HCT116 (cell line): ENCODE data around the gene HPD.

ENCODE experiments used
- CEBPB ChIP-seq: IDR thresholded peaks from 2 replicates; pipeline ENCODE4 v1.6.1; 2012; ENCODE audit warnings: low read depth
- EZH2 ChIP-seq: fragments of 200-600 bp; sonication (generic); IDR thresholded peaks from 2 replicates; pipeline ENCODE4 v1.6.1; 2017; ENCODE audit warnings: antibody characterized with exemption, mixed run types
- EZH2phosphoT487 ChIP-seq: fragments of 200-600 bp; IDR thresholded peaks from 2 replicates; pipeline ENCODE4 v1.6.1; 2018; ENCODE audit warnings: antibody characterized with exemption, borderline replicate concordance
- POLR2AphosphoS5 ChIP-seq: IDR thresholded peaks from 2 replicates; pipeline ENCODE4 v1.6.1; 2011; ENCODE audit warnings: mild to moderate bottlenecking, low read depth, low read length, moderate library complexity
- TCF7L2 ChIP-seq: IDR thresholded peaks from 2 replicates; pipeline ENCODE4 v1.7.0; 2011; ENCODE audit warnings: borderline replicate concordance, inconsistent platforms; ENCODE audit not compliant: insufficient read depth, insufficient read length; ENCODE audit errors: extremely low read depth
- TF ChIP-seq, protein P1 (sequence below), 3 experiments: fragments of 200-600 bp in 1 of 3; sonication (generic) in 1 of 3; IDR thresholded peaks in 2 of 3; conservative IDR thresholded peaks in 1 of 3; 2 replicates each; pipeline ENCODE4 v1.5.1; 2012 to 2017; ENCODE audit warnings: low read depth in 2 of 3, low read length in 2 of 3, antibody characterized with exemption in 1 of 3, borderline replicate concordance in 1 of 3, control low read depth in 1 of 3, mild to moderate bottlenecking in 1 of 3, mixed read lengths in 1 of 3, mixed run types in 1 of 3, moderate library complexity in 1 of 3; ENCODE audit not compliant: insufficient read depth in 1 of 3
- TF ChIP-seq, protein P2 (sequence below): IDR thresholded peaks from 2 replicates; pipeline ENCODE4 v1.6.1; 2012

DNA sequence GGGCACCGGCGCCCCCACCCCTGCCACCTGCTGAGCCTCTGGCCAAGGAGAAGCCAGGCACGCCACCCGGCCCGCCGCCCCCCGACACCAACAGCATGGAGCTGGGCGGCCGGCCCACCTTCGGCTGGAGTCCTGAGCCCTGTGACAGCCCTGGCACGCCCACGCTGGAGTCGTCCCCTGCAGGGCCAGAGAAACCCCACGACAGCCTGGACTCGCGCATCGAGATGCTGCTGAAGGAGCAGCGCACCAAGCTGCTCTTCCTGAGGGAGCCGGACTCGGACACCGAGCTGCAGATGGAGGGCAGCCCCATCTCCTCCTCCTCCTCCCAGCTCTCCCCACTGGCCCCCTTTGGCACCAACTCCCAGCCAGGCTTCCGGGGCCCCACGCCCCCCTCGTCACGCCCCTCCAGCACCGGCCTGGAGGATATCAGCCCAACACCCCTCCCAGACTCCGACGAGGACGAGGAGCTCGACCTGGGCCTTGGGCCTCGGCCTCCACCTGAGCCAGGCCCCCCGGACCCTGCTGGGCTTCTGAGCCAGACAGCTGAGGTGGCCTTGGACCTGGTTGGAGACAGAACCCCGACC, 48.3 kb downstream of the HPD start:
- TF ChIP-seq EZH2phosphoT487 (no peak), POLR2AphosphoS5 (no peak), EZH2 (no peak), CEBPB (no peak), TCF7L2 (no peak)
- TF ChIP-seq, protein P1, sequence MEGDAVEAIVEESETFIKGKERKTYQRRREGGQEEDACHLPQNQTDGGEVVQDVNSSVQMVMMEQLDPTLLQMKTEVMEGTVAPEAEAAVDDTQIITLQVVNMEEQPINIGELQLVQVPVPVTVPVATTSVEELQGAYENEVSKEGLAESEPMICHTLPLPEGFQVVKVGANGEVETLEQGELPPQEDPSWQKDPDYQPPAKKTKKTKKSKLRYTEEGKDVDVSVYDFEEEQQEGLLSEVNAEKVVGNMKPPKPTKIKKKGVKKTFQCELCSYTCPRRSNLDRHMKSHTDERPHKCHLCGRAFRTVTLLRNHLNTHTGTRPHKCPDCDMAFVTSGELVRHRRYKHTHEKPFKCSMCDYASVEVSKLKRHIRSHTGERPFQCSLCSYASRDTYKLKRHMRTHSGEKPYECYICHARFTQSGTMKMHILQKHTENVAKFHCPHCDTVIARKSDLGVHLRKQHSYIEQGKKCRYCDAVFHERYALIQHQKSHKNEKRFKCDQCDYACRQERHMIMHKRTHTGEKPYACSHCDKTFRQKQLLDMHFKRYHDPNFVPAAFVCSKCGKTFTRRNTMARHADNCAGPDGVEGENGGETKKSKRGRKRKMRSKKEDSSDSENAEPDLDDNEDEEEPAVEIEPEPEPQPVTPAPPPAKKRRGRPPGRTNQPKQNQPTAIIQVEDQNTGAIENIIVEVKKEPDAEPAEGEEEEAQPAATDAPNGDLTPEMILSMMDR (IDR thresholded peaks at IDR 0.05 in 2 of 3, conservative IDR thresholded peaks at IDR 0.05 in 1 of 3; ENCODE audit: borderline replicate concordance in 1 of 3, insufficient read depth in 1 of 3, low read depth in 2 of 3, low read length in 2 of 3): no peak
- TF ChIP-seq, protein P2, sequence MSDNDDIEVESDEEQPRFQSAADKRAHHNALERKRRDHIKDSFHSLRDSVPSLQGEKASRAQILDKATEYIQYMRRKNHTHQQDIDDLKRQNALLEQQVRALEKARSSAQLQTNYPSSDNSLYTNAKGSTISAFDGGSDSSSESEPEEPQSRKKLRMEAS: no peak
